Adipose tissue (tissue), 3 donors: ENCODE results near the gene PIGV. TPM values are rescaled to one million over a fixed set of nuclear protein-coding genes. Genes with fewer than 3 reads are reported as not detected.
A peak's percentile ranks its signal among the peaks of the same experiment; 100 is the strongest.
"Not testable (repeated sequence)": the region's sequence is repeated elsewhere in the genome, so short reads cannot be mapped to it uniquely, and the experiment has no call there.

ENCODE experiments used
- H3K27ac ChIP-seq: one replicate; pipeline ENCODE4 v1.5.1; 2013; ENCODE audit warnings: low read depth, low read length
- WGBS, 3 donors: extraction: QIAGEN DNeasy Blood & Tissue Kit; methylation state at CpG; one replicate each; pipeline ENCODE4 v1.1.7; 2013; 5-methylcytosine and 5-hydroxymethylcytosine counted together
- polyA plus RNA-seq, 3 donors: library from polyadenylated mRNA; stranded (reverse); fragments of 200-250 nt; gene quantifications; one replicate each; pipeline ENCODE4 v1.2.3, GENCODE V29; 2013
- donor health status: healthy with polysubstance abuse.
- donor health status: Bipolar disorder and iron deficiency.
- donor health status: healthy.

Gene PIGV
- polyA plus RNA-seq, 3 donors = 6.7 to 9.5 (median 8.4) TPM

- 0 to 1% (median 1%) methylated on average over 49 to 97 of the region's 107 CpGs for WGBS, 3 donors
- peak within 1 kb of the TSS; percentile 43 for H3K27ac ChIP-seq
These were observed 38.7 kb downstream of the PIGV start, which contains the start of gene ZDHHC18 for GRCh38 chr1:26826261-26827105. TSS of gene ZDHHC18 (plus strand) at chr1:26826688. CDS start at chr1:26826805, 117 bp downstream.

- H3K27ac ChIP-seq = peak overlapping the region; percentile 43
- 2 to 7% (median 3%) methylated on average over 7 to 17 of the region's 17 CpGs for WGBS, 3 donors
These were observed 39.4 kb downstream of the PIGV start for GRCh38 chr1:26827106-26827604.

- WGBS, 3 donors = 33 to 41% (median 39%) methylated on average over 11 of the region's 11 CpGs
- no peak overlapping the region for H3K27ac ChIP-seq
These were observed 39.9 kb downstream of the PIGV start for GRCh38 chr1:26827663-26828062.

DNA sequence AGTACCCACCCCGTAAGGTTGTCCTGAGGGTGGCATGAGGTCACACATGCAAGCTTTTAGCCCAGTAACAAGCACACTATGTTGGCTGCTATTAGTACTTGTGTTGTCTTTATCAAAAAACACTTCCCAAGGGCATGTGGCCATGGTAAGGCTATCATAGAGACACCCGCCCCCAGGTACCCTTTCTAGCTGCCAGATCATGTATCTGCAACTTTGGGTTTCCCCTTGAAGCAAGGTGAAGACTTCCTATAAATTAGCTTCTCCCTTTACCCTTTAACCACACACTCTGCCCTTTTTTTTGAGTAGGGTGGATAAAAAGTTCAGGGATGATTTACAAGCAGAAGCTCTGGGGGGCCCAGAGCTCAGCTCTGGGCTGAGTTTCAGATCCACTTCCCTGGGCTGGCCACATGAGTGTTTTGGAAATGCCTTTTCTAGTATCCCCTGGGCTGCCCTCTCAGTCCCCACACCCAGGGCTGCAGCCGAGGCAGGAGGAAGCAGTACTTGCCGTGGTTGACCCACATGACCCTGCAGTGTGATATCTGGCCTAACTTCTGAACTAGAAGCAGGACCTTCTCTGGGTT is 40.8 kb downstream of the PIGV start:
- H3K27ac ChIP-seq = peak overlapping the region; percentile 53
- WGBS, 3 donors = 38 to 68% (median 44%) methylated on average over 4 of the region's 4 CpGs

DNA sequence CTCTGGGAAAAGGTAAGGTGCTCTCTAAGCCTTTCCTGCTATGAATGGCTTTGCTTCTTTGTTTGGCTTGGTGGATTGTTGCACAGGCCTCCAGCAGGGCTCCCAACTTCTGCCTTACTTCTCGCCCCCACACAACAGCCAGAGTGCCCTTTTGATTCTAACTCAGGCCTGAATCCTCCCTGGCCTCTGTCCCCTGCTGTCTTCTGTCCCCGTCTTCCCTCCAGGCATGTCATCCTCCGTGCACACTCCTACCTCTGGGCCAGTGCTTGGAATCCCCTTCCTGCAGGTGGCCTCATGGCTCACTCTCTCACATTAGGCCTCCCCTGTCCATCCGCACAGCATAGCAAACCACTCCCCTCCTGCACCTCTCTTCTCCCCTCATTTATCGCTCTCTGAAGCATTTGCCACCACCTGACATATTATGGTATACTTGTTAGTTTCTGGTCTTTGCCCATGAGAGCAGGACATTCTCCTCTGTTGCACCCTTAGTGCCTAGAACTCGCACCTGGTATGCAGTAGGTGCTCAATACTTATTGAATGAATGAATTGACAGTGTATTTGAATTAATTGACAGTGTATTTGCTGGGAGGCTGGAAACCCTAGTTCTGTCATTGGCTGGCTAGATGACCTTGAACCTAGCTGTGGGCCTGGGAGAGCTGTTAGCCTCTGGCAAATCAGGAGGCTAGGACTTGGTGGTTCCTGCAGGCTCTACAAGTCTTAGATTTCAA is 41.6 kb downstream of the PIGV start:
- WGBS, 3 donors = 87 to 95% (median 88%) methylated on average over 6 of the region's 6 CpGs
- no peak overlapping the region for H3K27ac ChIP-seq

GRCh38 chr1:26831059-26831458 is 43.3 kb downstream of the PIGV start:
- H3K27ac ChIP-seq = no peak overlapping the region
- WGBS, 3 donors = 91 to 100% (median 97%) methylated on average over 3 of the region's 3 CpGs

GRCh38 chr1:26831546-26832248 is 43.9 kb downstream of the PIGV start:
- WGBS, 3 donors = 47 to 55% (median 54%) methylated on average over 3 of the region's 3 CpGs
- no peak overlapping the region for H3K27ac ChIP-seq

DNA sequence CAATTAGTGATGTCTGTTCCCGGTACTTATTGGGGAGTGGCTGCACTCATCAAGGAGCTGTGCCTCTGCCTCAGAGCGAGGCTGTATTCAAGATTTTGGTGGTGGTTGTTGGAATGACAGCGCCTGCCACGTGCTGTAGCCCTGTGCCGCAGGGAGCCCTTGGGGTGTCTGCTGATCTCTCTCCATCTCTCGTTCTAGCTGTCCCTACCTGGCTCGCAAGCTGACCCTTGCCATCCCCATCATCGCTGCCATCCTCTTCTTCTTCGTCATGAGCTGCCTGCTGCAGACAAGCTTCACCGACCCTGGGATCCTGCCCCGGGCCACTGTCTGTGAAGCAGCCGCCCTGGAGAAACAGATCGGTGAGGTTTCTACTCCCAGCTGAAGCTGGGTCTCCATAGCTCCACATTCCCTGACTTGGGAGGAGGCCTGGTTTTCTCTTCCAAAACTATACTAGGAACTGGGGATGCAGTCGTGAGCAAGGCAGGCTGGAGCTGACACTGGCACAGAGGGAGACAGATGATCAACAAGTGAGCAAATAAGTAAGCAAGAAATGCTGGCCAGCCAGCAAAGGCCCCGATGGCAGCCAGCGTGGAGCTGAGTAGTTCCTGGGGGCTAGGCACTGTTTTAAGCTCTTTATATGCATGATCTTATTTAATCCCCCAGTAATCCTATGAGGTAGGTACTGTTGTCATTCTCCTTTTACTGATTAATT is 44.7 kb downstream of the PIGV start:
- WGBS, 3 donors = 90 to 92% (median 90%) methylated on average over 16 of the region's 16 CpGs
- H3K27ac ChIP-seq = no peak overlapping the region

DNA sequence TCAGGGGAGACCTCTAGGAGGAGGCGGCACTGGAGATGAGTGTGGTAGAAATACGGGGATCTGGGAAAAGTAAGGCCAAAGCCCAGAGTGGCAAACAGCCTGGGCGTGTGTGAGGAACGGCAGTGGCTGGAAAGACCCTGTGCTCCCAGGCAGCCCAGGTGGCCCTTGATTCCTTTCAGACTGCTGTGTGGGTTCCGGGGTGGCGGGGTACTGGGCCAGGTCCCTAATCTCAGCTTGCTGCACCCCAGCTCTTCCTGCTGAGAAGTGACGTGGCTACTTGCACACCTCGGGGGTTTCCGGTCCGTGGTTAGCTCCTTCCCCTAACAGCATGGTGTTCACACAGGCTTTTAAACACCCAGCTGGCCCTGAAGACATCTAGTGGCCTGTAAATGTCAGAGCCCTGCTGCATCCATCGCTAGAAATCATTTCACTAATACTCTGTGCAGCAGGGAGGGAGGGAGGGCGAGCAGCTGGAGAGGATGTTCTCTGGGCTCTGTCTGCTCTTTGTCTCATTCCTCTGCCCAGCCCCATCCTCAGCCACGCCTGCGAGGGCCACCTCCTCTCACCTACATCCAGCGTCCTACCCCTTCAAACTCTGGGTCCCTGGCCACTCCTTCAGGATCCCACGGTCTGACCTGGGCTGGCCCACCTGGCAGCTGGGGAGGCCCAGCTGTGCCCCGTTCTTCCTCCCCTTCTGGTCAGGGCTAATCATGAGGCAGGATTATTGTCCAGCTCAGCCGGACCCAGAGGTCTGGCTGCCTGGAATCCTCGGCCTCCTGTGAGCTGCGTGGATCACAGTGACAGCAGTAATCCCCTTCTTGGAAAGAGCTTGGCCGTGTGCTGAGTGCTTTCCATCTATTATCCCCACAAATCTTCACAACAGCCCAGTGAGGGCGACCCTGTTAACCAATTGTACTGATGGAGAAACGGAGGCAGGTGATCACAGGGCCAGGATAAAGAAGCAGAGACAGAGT is 46.0 kb downstream of the PIGV start:
- WGBS, 3 donors = 59 to 83% (median 68%) methylated on average over 23 of the region's 23 CpGs
- peak overlapping the region; percentile 64 for H3K27ac ChIP-seq

DNA sequence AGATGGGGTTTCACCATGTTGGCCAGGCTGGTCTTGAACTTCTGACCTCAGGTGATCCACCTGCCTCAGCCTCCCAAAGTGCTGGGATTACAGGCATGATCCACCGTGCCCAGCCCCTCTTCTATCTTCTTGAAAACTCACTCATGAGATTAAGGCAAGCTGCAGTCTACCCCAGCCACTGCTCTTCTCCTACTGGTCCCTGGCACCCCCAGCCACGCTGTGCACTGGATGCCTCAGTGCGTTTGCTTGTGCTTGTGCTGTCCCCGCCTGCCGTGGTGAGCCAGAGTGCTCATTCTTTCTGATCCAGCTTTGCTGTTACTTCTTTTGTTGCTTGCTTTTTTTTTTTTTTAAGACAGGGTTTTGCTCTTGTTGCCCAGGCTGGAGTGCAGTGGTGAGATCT is 49.9 kb downstream of the PIGV start:
- WGBS, 3 donors = 95 to 98% (median 95%) methylated on average over 5 of the region's 5 CpGs
- not testable (repeated sequence) for H3K27ac ChIP-seq

DNA sequence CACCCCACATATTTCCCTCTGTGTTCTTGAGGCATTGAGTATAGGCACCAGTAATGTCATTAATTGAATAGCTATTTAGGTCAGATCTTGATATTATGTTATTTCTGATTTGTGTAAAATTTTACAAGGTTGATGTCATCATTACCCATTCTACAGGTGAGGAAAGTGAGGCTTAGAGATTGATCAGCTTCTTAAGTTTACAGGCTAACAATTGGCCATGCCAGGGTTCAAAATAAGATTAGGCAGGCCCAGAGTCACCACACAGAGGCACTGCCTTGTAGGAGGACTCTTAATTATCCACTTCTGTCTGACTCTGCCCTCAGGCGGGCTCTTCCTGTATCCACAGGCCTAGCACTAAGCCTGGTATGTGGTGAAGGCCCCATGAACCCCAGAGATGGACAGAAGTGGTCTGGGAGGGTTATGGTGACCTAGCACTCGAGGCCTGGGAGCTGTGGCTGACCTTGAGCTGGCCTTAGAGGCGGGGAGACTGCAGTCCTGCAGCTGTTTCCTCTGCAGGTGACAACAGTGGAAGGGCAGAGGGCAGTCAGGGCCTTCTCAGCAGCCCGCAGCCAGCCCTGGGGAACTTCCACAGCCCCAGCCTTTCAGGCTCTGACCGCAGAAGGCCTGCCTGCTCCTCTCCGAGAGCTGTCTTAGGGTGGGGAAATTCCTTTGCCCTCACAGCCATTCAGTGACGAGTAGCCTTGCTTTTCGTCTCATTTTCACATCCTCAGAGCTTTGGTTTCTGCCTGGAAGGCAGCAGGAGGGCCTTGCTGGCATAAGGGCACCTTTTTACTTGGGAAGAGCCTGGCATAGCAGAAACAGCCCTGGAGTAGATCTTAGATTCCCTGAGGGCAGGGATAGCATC is 51.0 kb downstream of the PIGV start:
- no peak overlapping the region for H3K27ac ChIP-seq
- 68 to 74% (median 71%) methylated on average over 8 of the region's 8 CpGs for WGBS, 3 donors

GRCh38 chr1:26839339-26839722 is 51.6 kb downstream of the PIGV start:
- WGBS, 3 donors = 87 to 98% (median 92%) methylated on average over 1 of the region's 1 CpG
- H3K27ac ChIP-seq = no peak overlapping the region

GRCh38 chr1:26839779-26840178 is 52.0 kb downstream of the PIGV start:
- H3K27ac ChIP-seq = no peak overlapping the region
- 81 to 89% (median 85%) methylated on average over 6 of the region's 6 CpGs for WGBS, 3 donors

GRCh38 chr1:26844424-26845196 is 56.9 kb downstream of the PIGV start:
- H3K27ac ChIP-seq = no peak overlapping the region
- 88 to 93% (median 92%) methylated on average over 13 of the region's 13 CpGs for WGBS, 3 donors

GRCh38 chr1:26847826-26848225 is 60.1 kb downstream of the PIGV start:
- WGBS, 3 donors = 90 to 92% (median 91%) methylated on average over 6 of the region's 6 CpGs
- not testable (repeated sequence) for H3K27ac ChIP-seq
